Measurements from ENCODE around the gene COL7A1. TPM values are rescaled to one million over a fixed set of nuclear protein-coding genes. Genes with fewer than 3 reads are reported as not detected.

The COL7A1 gene
- total and polyA plus RNA-seq, 2 of the 8 experiments (the other 6 are each of a cell fraction or from before 2014, with no cell fraction given) = 10.7 to 13.9 TPM

DNA sequence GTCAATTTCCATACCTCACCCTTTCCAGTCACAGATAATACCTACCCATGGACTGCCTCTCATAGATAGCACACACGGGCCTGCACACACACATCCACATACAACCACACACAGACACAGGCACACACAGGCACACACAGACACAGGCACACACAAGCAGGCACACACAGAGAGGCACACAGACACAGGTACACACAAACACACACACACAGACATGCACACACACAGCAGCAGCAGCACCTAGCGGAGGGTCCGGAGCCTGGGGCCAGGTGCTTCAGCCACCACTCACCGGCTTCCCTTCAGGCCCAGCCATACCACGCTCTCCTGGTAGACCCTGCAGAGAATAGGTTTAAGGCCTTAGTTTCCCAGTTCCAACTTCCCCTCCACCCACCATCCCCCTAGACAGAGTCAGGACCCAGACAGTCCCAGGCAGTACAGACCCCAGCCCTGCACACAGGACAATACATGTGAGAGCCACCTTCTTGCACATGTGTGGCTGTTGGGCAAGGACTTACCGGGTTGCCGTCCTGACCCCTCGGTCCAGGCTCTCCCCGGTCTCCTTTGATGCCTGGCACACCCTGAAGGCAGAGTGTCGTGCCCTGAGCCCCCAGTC is 21.1 kb downstream of the COL7A1 start (continued):
- no peak for TF ChIP-seq CHD7 (IDR thresholded peaks at IDR 0.05; ENCODE audit: insufficient replicate concordance, low read length)

All from H1 (cell line).